GM23338 (cell line): ENCODE measurements around the gene TSR3. TPM values are rescaled to one million over a fixed set of nuclear protein-coding genes. Genes with fewer than 3 reads are reported as not detected.

Experiments used
- ATAC-seq: fragments of 200-7000 bp; cut with Tn5 transposase; 3 replicates; pipeline ENCODE4 v1.9.1; 2020
- DNase-seq: peaks from one replicate; pipeline ENCODE4 v3.0.0-alpha.2; 2015; ENCODE audit warnings: low spot score
- H2AFZ ChIP-seq: fragments of 200-600 bp; sonication (generic); 2 replicates; pipeline ENCODE4 v1.8.0; 2016; ENCODE audit warnings: antibody characterized with exemption, mild to moderate bottlenecking, moderate library complexity
- H3F3A ChIP-seq: fragments of 200-600 bp; sonication (generic); replicated peaks from 2 replicates; pipeline ENCODE4 v1.8.0; 2017; ENCODE audit warnings: antibody characterized with exemption, mixed run types, low read depth
- H3K27ac ChIP-seq: fragments of 200-600 bp; sonication (generic); 2 replicates; pipeline ENCODE4 v1.6.1; 2016; ENCODE audit warnings: low read depth
- H3K27me3 ChIP-seq: fragments of 200-600 bp; sonication (generic); 2 replicates; pipeline ENCODE4 v1.8.0; 2016; ENCODE audit warnings: mild to moderate bottlenecking, mixed run types, moderate library complexity; ENCODE audit not compliant: insufficient read depth
- H3K36me3 ChIP-seq: fragments of 200-600 bp; sonication (generic); 2 replicates; pipeline ENCODE4 v1.8.0; 2016; ENCODE audit warnings: mild to moderate bottlenecking; ENCODE audit not compliant: insufficient read depth
- H3K4me1 ChIP-seq: fragments of 200-600 bp; sonication (generic); 2 replicates; pipeline ENCODE4 v1.8.0; 2016; ENCODE audit warnings: mild to moderate bottlenecking, moderate library complexity; ENCODE audit not compliant: insufficient read depth
- H3K4me2 ChIP-seq: fragments of 200-600 bp; sonication (generic); 2 replicates; pipeline ENCODE4 v1.7.1; 2017; ENCODE audit warnings: mixed run types
- H3K4me3 ChIP-seq: fragments of 200-600 bp; sonication (generic); 2 replicates; pipeline ENCODE4 v1.6.1; 2016; ENCODE audit warnings: mixed run types
- H3K79me2 ChIP-seq: fragments of 200-600 bp; sonication (generic); replicated peaks from 2 replicates; pipeline ENCODE4 v1.8.0; 2017; ENCODE audit warnings: mild to moderate bottlenecking; ENCODE audit not compliant: insufficient read depth
- H3K9me2 ChIP-seq: fragments of 200-600 bp; sonication (generic); 2 replicates; pipeline ENCODE4 v1.8.0; 2017; ENCODE audit not compliant: insufficient read depth
- H4K20me1 ChIP-seq: fragments of 200-600 bp; sonication (generic); replicated peaks from 2 replicates; pipeline ENCODE4 v1.8.0; 2017; ENCODE audit warnings: mild to moderate bottlenecking; ENCODE audit not compliant: insufficient read depth
- H3K27ac Mint-ChIP-seq: 2 replicates; pipeline ENCODE4 v1.8.0; 2020; ENCODE audit warnings: inconsistent platforms, mild to moderate bottlenecking, moderate library complexity, mixed read lengths
- H3K27me3 Mint-ChIP-seq: 3 replicates; pipeline ENCODE4 v1.8.0; 2022; ENCODE audit warnings: low read depth, mild to moderate bottlenecking, moderate library complexity, mixed read lengths, inconsistent platforms; ENCODE audit not compliant: insufficient read depth, poor library complexity
- H3K36me3 Mint-ChIP-seq: 3 replicates; pipeline ENCODE4 v1.8.0; 2021; ENCODE audit warnings: low read depth, mild to moderate bottlenecking, inconsistent platforms, moderate library complexity, mixed read lengths
- H3K4me1 Mint-ChIP-seq: 3 replicates; pipeline ENCODE4 v1.8.0; 2020; ENCODE audit warnings: mild to moderate bottlenecking, inconsistent platforms, mixed read lengths
- H3K4me3 Mint-ChIP-seq: 3 replicates; pipeline ENCODE4 v1.8.0; 2021; ENCODE audit warnings: moderate library complexity, mild to moderate bottlenecking, inconsistent platforms, mixed read lengths
- H3K9me3 Mint-ChIP-seq: 3 replicates; pipeline ENCODE4 v1.8.0; 2020; ENCODE audit warnings: moderate library complexity, mild to moderate bottlenecking, inconsistent platforms, mixed read lengths
- CREB1 ChIP-seq: fragments of 250-450 bp; sonication (Bioruptor Pico); IDR thresholded peaks from 2 replicates; pipeline ENCODE4 v1.5.0; 2020; ENCODE audit warnings: low read depth, mild to moderate bottlenecking, moderate library complexity
- CTCF ChIP-seq, 2 experiments: fragments of 200-600 bp in 1 of 2; sonication (generic) in 1 of 2; conservative IDR thresholded peaks; 2 replicates each; pipeline versions ENCODE4 v1.5.1 to v1.6.1; 2016 to 2017; ENCODE audit warnings: antibody characterized with exemption in 2 of 2, low read depth in 2 of 2, mild to moderate bottlenecking in 2 of 2, moderate library complexity in 1 of 2
- EZH2 ChIP-seq: fragments of 200-600 bp; sonication (generic); IDR thresholded peaks from one replicate; pipeline ENCODE4 v1.8.0; 2017; ENCODE audit warnings: antibody characterized with exemption, mild to moderate bottlenecking, low read depth; ENCODE audit not compliant: unreplicated experiment
- EZH2phosphoT487 ChIP-seq: fragments of 200-600 bp; sonication (generic); IDR thresholded peaks from one replicate; pipeline ENCODE4 v1.8.1; 2018; ENCODE audit warnings: antibody characterized with exemption; ENCODE audit not compliant: unreplicated experiment
- JUNB ChIP-seq: IDR thresholded peaks from one replicate; pipeline ENCODE4 v1.6.1; 2016; ENCODE audit warnings: antibody characterized with exemption; ENCODE audit not compliant: unreplicated experiment
- NANOG ChIP-seq: IDR thresholded peaks from 2 replicates; pipeline ENCODE4 v1.6.1; 2016; ENCODE audit warnings: antibody characterized with exemption, borderline replicate concordance
- POLR2AphosphoS5 ChIP-seq: IDR thresholded peaks from 2 replicates; pipeline ENCODE4 v1.6.1; 2016; ENCODE audit warnings: antibody characterized with exemption, low read depth
- STAT1 ChIP-seq: IDR thresholded peaks from one replicate; pipeline ENCODE4 v1.6.1; 2016; ENCODE audit warnings: antibody characterized with exemption; ENCODE audit not compliant: unreplicated experiment
- ZNF114 ChIP-seq: fragments of 250-450 bp; sonication (Bioruptor Pico); IDR thresholded peaks from 2 replicates; pipeline ENCODE4 v1.5.0; 2020; ENCODE audit warnings: mild to moderate bottlenecking, moderate library complexity
- ZNF331 ChIP-seq: fragments of 250-450 bp; sonication (Bioruptor Pico); IDR thresholded peaks from 2 replicates; pipeline ENCODE4 v1.5.0; 2020; ENCODE audit warnings: low read depth, mild to moderate bottlenecking, moderate library complexity
- polyA plus RNA-seq: library from polyadenylated mRNA; unstranded; fragments of >200 nt; fragmentation: Nextera tagmentation; extraction: Ambion mirVana; gene quantifications from 2 replicates; pipeline ENCODE4 v1.2.1, GENCODE V29; 2016
- total RNA-seq: library from RNA; depleted of rRNA; stranded (reverse); fragments of >200 nt; shearing (Covaris generic); gene quantifications from 2 replicates; pipeline ENCODE4 v1.2.3, GENCODE V29; 2014
- TF ChIP-seq, protein P1 (sequence below): IDR thresholded peaks from 2 replicates; pipeline ENCODE4 v1.6.1; 2016; ENCODE audit warnings: antibody characterized with exemption
- TF ChIP-seq, protein P2 (sequence below): fragments of 250-450 bp; sonication (Bioruptor Pico); IDR thresholded peaks from 2 replicates; pipeline ENCODE4 v1.5.0; 2020; ENCODE audit warnings: mild to moderate bottlenecking, moderate library complexity
- TF ChIP-seq, protein P3 (sequence below): IDR thresholded peaks from one replicate; pipeline ENCODE4 v1.6.1; 2018; ENCODE audit warnings: antibody characterized with exemption; ENCODE audit not compliant: unreplicated experiment

Gene TSR3
- total and polyA plus RNA-seq, 2 experiments from 2014 or later: 58.5 to 97.3 TPM

- DNase-seq (peak; percentile 39), ATAC-seq (peak; percentile 8)
- Histone ChIP-seq H4K20me1 (no peaks in the 10 kb centered on the region; the same call in 1 of the 2 replicates), H3K79me2 (no peaks in the 10 kb centered on the region), H3K27ac (no peak overlapping the region), H3K36me3 (no peaks in the 10 kb centered on the region), H2AFZ (peak overlapping the region; percentile 78; the same call in 1 of the 2 replicates), H3K27me3 (peaks cover 36% of the 10 kb centered on the region), H3K4me2 (peak overlapping the region; percentile 95), H3K4me3 (peak overlapping the region; percentile 72), H3F3A (0 out of 2 replicates have a peak, but pooled peaks cover 5% of the 10 kb centered on the region), H3K4me1 (peaks cover 10% of the 10 kb centered on the region), H3K9me2 (no peaks in the 10 kb centered on the region)
- TF ChIP-seq ZNF331 (CRISPR knock-in tag) (no peak), STAT1 (no peak), EZH2 (no peak), POLR2AphosphoS5 (no peak), CTCF (conservative IDR thresholded peaks at IDR 0.05; ENCODE audit: low read depth in 2 of 2) (no peak), CREB1 (CRISPR knock-in tag) (no peak), NANOG (no peak), ZNF114 (CRISPR knock-in tag) (no peak), EZH2phosphoT487 (no peak), JUNB (no peak)
- TF ChIP-seq, protein P1, sequence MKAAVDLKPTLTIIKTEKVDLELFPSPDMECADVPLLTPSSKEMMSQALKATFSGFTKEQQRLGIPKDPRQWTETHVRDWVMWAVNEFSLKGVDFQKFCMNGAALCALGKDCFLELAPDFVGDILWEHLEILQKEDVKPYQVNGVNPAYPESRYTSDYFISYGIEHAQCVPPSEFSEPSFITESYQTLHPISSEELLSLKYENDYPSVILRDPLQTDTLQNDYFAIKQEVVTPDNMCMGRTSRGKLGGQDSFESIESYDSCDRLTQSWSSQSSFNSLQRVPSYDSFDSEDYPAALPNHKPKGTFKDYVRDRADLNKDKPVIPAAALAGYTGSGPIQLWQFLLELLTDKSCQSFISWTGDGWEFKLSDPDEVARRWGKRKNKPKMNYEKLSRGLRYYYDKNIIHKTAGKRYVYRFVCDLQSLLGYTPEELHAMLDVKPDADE: no peak
- TF ChIP-seq, protein P2, sequence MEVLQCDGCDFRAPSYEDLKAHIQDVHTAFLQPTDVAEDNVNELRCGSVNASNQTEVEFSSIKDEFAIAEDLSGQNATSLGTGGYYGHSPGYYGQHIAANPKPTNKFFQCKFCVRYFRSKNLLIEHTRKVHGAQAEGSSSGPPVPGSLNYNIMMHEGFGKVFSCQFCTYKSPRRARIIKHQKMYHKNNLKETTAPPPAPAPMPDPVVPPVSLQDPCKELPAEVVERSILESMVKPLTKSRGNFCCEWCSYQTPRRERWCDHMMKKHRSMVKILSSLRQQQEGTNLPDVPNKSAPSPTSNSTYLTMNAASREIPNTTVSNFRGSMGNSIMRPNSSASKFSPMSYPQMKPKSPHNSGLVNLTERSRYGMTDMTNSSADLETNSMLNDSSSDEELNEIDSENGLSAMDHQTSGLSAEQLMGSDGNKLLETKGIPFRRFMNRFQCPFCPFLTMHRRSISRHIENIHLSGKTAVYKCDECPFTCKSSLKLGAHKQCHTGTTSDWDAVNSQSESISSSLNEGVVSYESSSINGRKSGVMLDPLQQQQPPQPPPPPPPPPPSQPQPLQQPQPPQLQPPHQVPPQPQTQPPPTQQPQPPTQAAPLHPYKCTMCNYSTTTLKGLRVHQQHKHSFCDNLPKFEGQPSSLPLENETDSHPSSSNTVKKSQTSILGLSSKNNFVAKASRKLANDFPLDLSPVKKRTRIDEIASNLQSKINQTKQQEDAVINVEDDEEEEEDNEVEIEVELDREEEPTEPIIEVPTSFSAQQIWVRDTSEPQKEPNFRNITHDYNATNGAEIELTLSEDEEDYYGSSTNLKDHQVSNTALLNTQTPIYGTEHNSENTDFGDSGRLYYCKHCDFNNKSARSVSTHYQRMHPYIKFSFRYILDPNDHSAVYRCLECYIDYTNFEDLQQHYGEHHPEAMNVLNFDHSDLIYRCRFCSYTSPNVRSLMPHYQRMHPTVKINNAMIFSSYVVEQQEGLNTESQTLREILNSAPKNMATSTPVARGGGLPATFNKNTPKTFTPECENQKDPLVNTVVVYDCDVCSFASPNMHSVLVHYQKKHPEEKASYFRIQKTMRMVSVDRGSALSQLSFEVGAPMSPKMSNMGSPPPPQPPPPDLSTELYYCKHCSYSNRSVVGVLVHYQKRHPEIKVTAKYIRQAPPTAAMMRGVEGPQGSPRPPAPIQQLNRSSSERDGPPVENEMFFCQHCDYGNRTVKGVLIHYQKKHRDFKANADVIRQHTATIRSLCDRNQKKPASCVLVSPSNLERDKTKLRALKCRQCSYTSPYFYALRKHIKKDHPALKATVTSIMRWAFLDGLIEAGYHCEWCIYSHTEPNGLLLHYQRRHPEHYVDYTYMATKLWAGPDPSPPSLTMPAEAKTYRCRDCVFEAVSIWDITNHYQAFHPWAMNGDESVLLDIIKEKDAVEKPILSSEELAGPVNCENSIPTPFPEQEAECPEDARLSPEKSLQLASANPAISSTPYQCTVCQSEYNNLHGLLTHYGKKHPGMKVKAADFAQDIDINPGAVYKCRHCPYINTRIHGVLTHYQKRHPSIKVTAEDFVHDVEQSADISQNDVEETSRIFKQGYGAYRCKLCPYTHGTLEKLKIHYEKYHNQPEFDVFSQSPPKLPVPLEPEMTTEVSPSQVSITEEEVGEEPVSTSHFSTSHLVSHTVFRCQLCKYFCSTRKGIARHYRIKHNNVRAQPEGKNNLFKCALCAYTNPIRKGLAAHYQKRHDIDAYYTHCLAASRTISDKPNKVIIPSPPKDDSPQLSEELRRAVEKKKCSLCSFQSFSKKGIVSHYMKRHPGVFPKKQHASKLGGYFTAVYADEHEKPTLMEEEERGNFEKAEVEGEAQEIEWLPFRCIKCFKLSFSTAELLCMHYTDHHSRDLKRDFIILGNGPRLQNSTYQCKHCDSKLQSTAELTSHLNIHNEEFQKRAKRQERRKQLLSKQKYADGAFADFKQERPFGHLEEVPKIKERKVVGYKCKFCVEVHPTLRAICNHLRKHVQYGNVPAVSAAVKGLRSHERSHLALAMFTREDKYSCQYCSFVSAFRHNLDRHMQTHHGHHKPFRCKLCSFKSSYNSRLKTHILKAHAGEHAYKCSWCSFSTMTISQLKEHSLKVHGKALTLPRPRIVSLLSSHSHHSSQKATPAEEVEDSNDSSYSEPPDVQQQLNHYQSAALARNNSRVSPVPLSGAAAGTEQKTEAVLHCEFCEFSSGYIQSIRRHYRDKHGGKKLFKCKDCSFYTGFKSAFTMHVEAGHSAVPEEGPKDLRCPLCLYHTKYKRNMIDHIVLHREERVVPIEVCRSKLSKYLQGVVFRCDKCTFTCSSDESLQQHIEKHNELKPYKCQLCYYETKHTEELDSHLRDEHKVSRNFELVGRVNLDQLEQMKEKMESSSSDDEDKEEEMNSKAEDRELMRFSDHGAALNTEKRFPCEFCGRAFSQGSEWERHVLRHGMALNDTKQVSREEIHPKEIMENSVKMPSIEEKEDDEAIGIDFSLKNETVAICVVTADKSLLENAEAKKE (CRISPR knock-in tag): no peak
- TF ChIP-seq, protein P3, sequence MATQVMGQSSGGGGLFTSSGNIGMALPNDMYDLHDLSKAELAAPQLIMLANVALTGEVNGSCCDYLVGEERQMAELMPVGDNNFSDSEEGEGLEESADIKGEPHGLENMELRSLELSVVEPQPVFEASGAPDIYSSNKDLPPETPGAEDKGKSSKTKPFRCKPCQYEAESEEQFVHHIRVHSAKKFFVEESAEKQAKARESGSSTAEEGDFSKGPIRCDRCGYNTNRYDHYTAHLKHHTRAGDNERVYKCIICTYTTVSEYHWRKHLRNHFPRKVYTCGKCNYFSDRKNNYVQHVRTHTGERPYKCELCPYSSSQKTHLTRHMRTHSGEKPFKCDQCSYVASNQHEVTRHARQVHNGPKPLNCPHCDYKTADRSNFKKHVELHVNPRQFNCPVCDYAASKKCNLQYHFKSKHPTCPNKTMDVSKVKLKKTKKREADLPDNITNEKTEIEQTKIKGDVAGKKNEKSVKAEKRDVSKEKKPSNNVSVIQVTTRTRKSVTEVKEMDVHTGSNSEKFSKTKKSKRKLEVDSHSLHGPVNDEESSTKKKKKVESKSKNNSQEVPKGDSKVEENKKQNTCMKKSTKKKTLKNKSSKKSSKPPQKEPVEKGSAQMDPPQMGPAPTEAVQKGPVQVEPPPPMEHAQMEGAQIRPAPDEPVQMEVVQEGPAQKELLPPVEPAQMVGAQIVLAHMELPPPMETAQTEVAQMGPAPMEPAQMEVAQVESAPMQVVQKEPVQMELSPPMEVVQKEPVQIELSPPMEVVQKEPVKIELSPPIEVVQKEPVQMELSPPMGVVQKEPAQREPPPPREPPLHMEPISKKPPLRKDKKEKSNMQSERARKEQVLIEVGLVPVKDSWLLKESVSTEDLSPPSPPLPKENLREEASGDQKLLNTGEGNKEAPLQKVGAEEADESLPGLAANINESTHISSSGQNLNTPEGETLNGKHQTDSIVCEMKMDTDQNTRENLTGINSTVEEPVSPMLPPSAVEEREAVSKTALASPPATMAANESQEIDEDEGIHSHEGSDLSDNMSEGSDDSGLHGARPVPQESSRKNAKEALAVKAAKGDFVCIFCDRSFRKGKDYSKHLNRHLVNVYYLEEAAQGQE: no peak
- Mint-ChIP-seq H3K9me3 (no peaks in the 10 kb centered on the region), H3K36me3 (no peaks in the 10 kb centered on the region), H3K27me3 (peaks cover 33% of the 10 kb centered on the region), H3K27ac (no peak overlapping the region), H3K4me3 (peak overlapping the region; percentile 76), H3K4me1 (peaks cover 12% of the 10 kb centered on the region)
Measured at GRCh38 chr16:1332618-1333148, 19.0 kb downstream of the TSR3 start.
